ENCODE results near the gene ITGAD. TPM values are rescaled to one million over a fixed set of nuclear protein-coding genes. Genes with fewer than 3 reads are reported as not detected.

The ITGAD gene
- total RNA-seq, 1 experiment from 2014 or later, result not detected

GRCh38 chr16:31427441-31428278, 34.5 kb downstream of the ITGAD start:
- Histone ChIP-seq H3K9me3 (ENCODE audit: control insufficient read depth, low read depth, low read length) (no peaks in the 10 kb centered on the region), H3K9ac (ENCODE audit: extremely low read depth, insufficient read length, low read length) (no peak overlapping the region), H3K18ac (ENCODE audit: insufficient read length, low read depth, low read length) (no peak overlapping the region), H3K79me1 (ENCODE audit: insufficient read depth, low read depth, low read length, poor library complexity, severe bottlenecking) (no peaks in the 10 kb centered on the region), H3K4me1 (ENCODE audit: insufficient read depth, low read length) (no peaks in the 10 kb centered on the region), H3K4me2 (ENCODE audit: insufficient read depth, insufficient read length, low read length) (no peak overlapping the region), H3T11ph (ENCODE audit: low read length) (no peak overlapping the region), H3K27ac (ENCODE audit: insufficient read length, low read depth, low read length) (no peak overlapping the region), H3K23me2 (ENCODE audit: insufficient read length, low read depth, low read length, poor library complexity, severe bottlenecking) (no peaks in the 10 kb centered on the region), H3K27me3 (ENCODE audit: insufficient read depth, low read length) (peaks cover 8% of the 10 kb centered on the region; the same call in 1 of the 2 replicates), H4K91ac (ENCODE audit: insufficient read length, low read depth, low read length) (no peak overlapping the region), H2AK5ac (ENCODE audit: insufficient read length, low read length) (no peak overlapping the region), H2BK5ac (ENCODE audit: insufficient read length, low read length) (no peak overlapping the region), H4K5ac (ENCODE audit: insufficient read length, low read depth, low read length) (no peak overlapping the region), H3K14ac (ENCODE audit: insufficient read depth, low read length) (no peak overlapping the region), H2BK12ac (ENCODE audit: insufficient read length, low read depth, low read length) (no peak overlapping the region), H2BK120ac (ENCODE audit: low read depth, low read length, poor library complexity, severe bottlenecking) (no peak overlapping the region), H2BK20ac (ENCODE audit: low read depth, low read length, poor library complexity, severe bottlenecking) (no peak overlapping the region), H3K56ac (ENCODE audit: insufficient read length, low read depth, low read length) (no peak overlapping the region), H3K4ac (ENCODE audit: low read depth, low read length) (no peak overlapping the region), H2BK15ac (ENCODE audit: low read depth, low read length) (no peak overlapping the region), H4K8ac (replicated peaks; ENCODE audit: insufficient read length, low read depth, low read length) (no peak overlapping the region), H2AFZ (ENCODE audit: low read length) (no peak overlapping the region), H4K20me1 (ENCODE audit: control insufficient read depth, insufficient read depth, insufficient read length) (no peaks in the 10 kb centered on the region), H3K79me2 (ENCODE audit: insufficient read depth, low read length) (no peaks in the 10 kb centered on the region), H3K23ac (ENCODE audit: insufficient read length, low read depth, low read length) (no peak overlapping the region)
- Mint-ChIP-seq H3K4me1 (peaks cover 5 to 9% of the 10 kb centered on the region in 2 experiments; a peak in 3 of 4 replicates), H3K27me3 (ENCODE audit: low read depth) (peaks cover 15% of the 10 kb centered on the region), H3K4me3 (no peak overlapping the region), H3K9me3 (no peaks in the 10 kb centered on the region; a peak in 2 of 5 replicates), H3K27ac (no peak overlapping the region), H3K36me3 (ENCODE audit: insufficient read depth in 1 of 3, low read depth in 3 of 3) (no peaks in the 10 kb centered on the region)
- peak; percentile 45 for DNase-seq
- TF ChIP-seq, protein P1, sequence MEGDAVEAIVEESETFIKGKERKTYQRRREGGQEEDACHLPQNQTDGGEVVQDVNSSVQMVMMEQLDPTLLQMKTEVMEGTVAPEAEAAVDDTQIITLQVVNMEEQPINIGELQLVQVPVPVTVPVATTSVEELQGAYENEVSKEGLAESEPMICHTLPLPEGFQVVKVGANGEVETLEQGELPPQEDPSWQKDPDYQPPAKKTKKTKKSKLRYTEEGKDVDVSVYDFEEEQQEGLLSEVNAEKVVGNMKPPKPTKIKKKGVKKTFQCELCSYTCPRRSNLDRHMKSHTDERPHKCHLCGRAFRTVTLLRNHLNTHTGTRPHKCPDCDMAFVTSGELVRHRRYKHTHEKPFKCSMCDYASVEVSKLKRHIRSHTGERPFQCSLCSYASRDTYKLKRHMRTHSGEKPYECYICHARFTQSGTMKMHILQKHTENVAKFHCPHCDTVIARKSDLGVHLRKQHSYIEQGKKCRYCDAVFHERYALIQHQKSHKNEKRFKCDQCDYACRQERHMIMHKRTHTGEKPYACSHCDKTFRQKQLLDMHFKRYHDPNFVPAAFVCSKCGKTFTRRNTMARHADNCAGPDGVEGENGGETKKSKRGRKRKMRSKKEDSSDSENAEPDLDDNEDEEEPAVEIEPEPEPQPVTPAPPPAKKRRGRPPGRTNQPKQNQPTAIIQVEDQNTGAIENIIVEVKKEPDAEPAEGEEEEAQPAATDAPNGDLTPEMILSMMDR (conservative IDR thresholded peaks at IDR 0.05), result no peak
- no CpG with 5 or more reads among the region's 83 CpGs for WGBS (ENCODE audit: extremely low coverage, insufficient read length, low lambda C conversion rate)

All from H9 (cell line).